Peyer's patch (tissue), 4 donors: ENCODE results near the gene STAP2.

Experiments used
- CTCF ChIP-seq, 6 experiments: fragments of 450-650 bp in 4 of 6; fragments of 200-600 bp in 2 of 6; sonication (generic) in 1 of 6; IDR thresholded peaks; one replicate each; pipeline ENCODE4 v1.5.1; 2017 to 2019; ENCODE audit warnings: antibody characterized with exemption in 6 of 6, mild to moderate bottlenecking in 3 of 6, moderate library complexity in 1 of 6
- POLR2A ChIP-seq, 2 donors: fragments of 450-650 bp; IDR thresholded peaks; one replicate each; pipeline ENCODE4 v1.5.1; 2017; ENCODE audit warnings: antibody characterized with exemption in 2 of 2, mild to moderate bottlenecking in 2 of 2, moderate library complexity in 2 of 2

GRCh38 chr19:4357921-4358326 is 19.3 kb upstream of the STAP2 start:
- no peak for TF ChIP-seq CTCF (IDR thresholded peaks at IDR 0.05)
- no peak for TF ChIP-seq POLR2A (IDR thresholded peaks at IDR 0.05)
